ENCODE measurements around the gene ZNF625. TPM values are rescaled to one million over a fixed set of nuclear protein-coding genes. Genes with fewer than 3 reads are reported as not detected.

Gene ZNF625
- total RNA-seq, 2 donors from 2014 or later = 2.0 to 4.6 TPM

- intact Hi-C loops (cut with DNase I) = no loop called here
- peak; percentile 97 for DNase-seq
- Histone ChIP-seq H3K4me1 (no peaks in the 10 kb centered on the region), H3K9me3 (no peaks in the 10 kb centered on the region), H3K36me3 (no peaks in the 10 kb centered on the region), H3K4me3 (peak within 1 kb of the TSS; percentile 97), H3K27me3 (no peaks in the 10 kb centered on the region), H3K27ac (peak within 1 kb of the TSS; percentile 95), H3K9ac (ENCODE audit: low read depth in 2 of 2, low read length in 2 of 2) (peak within 1 kb of the TSS; percentile 92 to 98)
- TF ChIP-seq CTCF (IDR thresholded peaks at IDR 0.05) = no peak
These were observed 6.6 kb upstream of the ZNF625 start, which contains the start of gene ZNF136 for GRCh38 chr19:12162882-12163806. ZNF136 (plus strand) TSS chr19:12163096; CDS start chr19:12163204, 108 bp downstream.

- no peaks in the 10 kb centered on the region for H3K9me3 ChIP-seq
- H3K4me1 ChIP-seq = no peaks in the 10 kb centered on the region
- DNase-seq = no peak
- intact Hi-C loops (cut with DNase I) = no loop called here
- peak overlapping the region; percentile 95 for H3K27ac ChIP-seq
- peak overlapping the region; percentile 97 for H3K4me3 ChIP-seq
- peak overlapping the region; percentile 92 to 98 for H3K9ac ChIP-seq (ENCODE audit: low read depth in 2 of 2, low read length in 2 of 2)
- H3K36me3 ChIP-seq = no peaks in the 10 kb centered on the region
- no peaks in the 10 kb centered on the region for H3K27me3 ChIP-seq
- TF ChIP-seq CTCF (IDR thresholded peaks at IDR 0.05) = no peak
These were observed 6.0 kb upstream of the ZNF625 start for GRCh38 chr19:12162513-12162881.

GRCh38 chr19:12159773-12160414 is 3.4 kb upstream of the ZNF625 start:
- H3K4me3 ChIP-seq = no peak overlapping the region
- intact Hi-C loops (cut with DNase I) = no loop called here
- no peaks in the 10 kb centered on the region for H3K9me3 ChIP-seq
- no peaks in the 10 kb centered on the region for H3K36me3 ChIP-seq
- no peaks in the 10 kb centered on the region for H3K27me3 ChIP-seq
- no peak overlapping the region for H3K9ac ChIP-seq (ENCODE audit: low read depth in 2 of 2, low read length in 2 of 2)
- no peak for TF ChIP-seq CTCF (IDR thresholded peaks at IDR 0.05)
- no peak overlapping the region for H3K27ac ChIP-seq
- DNase-seq = no peak
- H3K4me1 ChIP-seq = no peaks in the 10 kb centered on the region

- Histone ChIP-seq H3K27ac (no peak overlapping the region), H3K36me3 (no peaks in the 10 kb centered on the region), H3K27me3 (no peaks in the 10 kb centered on the region), H3K9ac (ENCODE audit: low read depth in 2 of 2, low read length in 2 of 2) (no peak overlapping the region), H3K9me3 (no peaks in the 10 kb centered on the region), H3K4me3 (peak overlapping the region; percentile 92), H3K4me1 (no peaks in the 10 kb centered on the region)
- DNase-seq = no peak
- intact Hi-C loops (cut with DNase I) = no loop called here
- TF ChIP-seq CTCF (IDR thresholded peaks at IDR 0.05) = no peak
These were observed 1.1 kb downstream of the ZNF625 start for GRCh38 chr19:12155324-12155860.

GRCh38 chr19:12145348-12145747 is 11.2 kb downstream of the ZNF625 start:
- no peak for DNase-seq
- H3K9me3 ChIP-seq = no peaks in the 10 kb centered on the region
- no peak for TF ChIP-seq CTCF (IDR thresholded peaks at IDR 0.05)
- intact Hi-C loops (cut with DNase I) = no loop called here
- H3K36me3 ChIP-seq = no peaks in the 10 kb centered on the region
- no peak overlapping the region for H3K9ac ChIP-seq (ENCODE audit: low read depth in 2 of 2, low read length in 2 of 2)
- H3K27me3 ChIP-seq = no peaks in the 10 kb centered on the region
- H3K27ac ChIP-seq = no peak overlapping the region
- H3K4me3 ChIP-seq = no peak overlapping the region
- peaks cover 10% of the 10 kb centered on the region for H3K4me1 ChIP-seq
